ENCODE measurements around the gene OAF. TPM values are rescaled to one million over a fixed set of nuclear protein-coding genes. Genes with fewer than 3 reads are reported as not detected.

Gene OAF
- 26.6 and 33.2 TPM in 2 replicates for total RNA-seq

DNA sequence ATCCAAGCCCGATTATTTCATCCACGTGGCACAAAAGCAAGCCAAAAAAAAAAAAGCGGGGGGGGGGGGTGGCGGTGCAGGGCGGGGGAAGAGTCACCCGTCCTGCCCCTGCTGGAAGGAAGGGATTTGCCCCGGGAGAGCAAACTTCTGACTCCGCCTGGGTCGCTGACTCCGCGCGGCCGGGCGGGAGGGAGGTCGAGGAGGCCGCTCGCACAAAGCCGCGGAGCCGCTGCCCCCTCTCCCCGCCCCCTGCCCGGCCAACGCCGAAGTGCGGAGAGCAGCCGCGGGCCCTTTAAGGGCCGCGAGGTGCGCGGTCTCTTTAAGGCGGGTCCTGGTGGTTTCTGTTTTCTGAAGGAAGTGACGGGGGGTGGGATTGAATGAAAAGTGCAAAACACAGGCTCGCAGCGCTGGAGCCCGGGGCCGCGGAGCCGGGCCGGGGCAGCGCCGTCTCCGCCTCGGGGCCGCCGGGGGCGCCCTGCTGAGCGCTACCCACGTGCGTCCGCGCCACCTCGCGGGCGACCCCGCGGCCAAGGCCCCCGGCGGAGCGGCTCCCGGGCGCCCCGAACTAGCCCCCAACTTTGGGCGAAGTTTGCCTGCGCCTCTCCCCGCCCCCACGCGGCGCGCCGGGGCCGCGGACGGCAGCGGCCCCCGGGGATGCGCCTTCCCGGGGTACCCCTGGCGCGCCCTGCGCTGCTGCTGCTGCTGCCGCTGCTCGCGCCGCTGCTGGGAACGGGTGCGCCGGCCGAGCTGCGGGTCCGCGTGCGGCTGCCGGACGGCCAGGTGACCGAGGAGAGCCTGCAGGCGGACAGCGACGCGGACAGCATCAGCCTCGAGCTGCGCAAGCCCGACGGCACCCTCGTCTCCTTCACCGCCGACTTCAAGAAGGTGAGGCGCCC is at the start of gene OAF:
TSS of gene OAF (plus strand) at position 407 of the 896 bp plus-strand sequence. CDS start at position 655, 248 bp downstream.

DNA sequence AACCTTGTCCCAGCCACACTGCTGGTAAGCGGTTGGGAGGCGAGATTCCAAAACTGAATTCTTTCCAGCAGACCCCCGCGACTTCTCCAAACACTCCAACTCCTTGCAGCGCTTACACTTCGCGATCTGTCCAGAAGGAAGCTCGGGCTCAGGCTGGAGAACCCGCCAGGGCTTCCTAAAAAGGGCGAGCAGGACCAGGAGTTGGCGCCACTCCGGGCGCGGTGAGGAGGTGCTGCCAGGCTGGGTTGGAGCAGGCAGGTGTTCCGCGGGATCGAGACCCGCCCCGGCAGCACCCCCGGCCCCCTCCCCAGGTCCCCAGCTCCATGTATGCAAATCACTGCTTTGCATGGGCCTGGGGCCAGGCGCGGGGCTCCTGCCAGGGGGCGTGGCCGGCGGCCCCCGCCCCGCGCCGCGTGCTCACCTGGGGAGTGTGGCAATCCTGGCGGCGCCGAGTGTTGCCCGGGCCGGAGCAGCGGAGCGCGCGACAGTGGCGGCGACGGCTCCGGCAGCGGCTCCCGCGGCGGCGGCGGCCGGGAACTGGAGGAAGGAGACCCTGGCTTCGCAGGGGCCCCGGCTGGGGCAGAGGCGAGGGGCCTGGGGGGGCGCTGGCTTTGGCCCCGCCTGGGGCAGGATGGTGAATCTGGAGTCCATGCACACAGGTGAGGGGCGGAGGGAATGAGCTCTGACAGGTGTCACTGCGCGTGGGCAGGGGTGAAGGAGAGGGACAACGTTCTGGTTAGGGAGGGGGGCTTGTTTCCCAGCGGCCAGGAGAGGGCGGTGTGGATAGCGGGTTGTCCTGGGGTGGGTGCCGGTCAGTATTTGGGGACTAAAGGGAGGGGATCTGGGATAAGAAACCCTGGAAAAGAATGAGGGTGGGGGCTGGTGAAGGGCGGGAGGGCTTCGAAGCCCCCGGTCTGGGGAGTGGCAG is 29.1 kb downstream of the OAF start, which contains the start of gene POU2F3:
TSS of gene POU2F3 (plus strand) at position 428 of the 928 bp plus-strand sequence. CDS start at position 632, 204 bp downstream.

Other genes starting within 250 kb of the OAF start
- gene TRIM29, start 72.9 kb upstream of the OAF start, total RNA-seq: 178 and 186 TPM in 2 replicates
- gene POU2F3, start 29.1 kb downstream of the OAF start, total RNA-seq: 0.08 TPM in 1 of 2 replicates, not detected in the other
- 0.94 and 3.3 TPM in 2 replicates for gene TLCD5, start 114.3 kb downstream of the OAF start, total RNA-seq
- 20.6 and 27.8 TPM in 2 replicates for gene ARHGEF12, start 125.4 kb downstream of the OAF start, total RNA-seq